VCaP (cell line): Measurements from ENCODE around the gene KAT6B.

Source experiments
- H3K27ac ChIP-seq: fragments of 450-650 bp; 2 replicates; pipeline ENCODE4 v1.5.1; 2017
- CTCF ChIP-seq: fragments of 450-650 bp; conservative IDR thresholded peaks from 2 replicates; pipeline ENCODE4 v1.5.1; 2017; ENCODE audit warnings: mild to moderate bottlenecking, moderate library complexity

The KAT6B gene

GRCh38 chr10:74982634-74982982 lies 156.2 kb downstream of the KAT6B start:
- TF ChIP-seq CTCF = no peak
- no peak overlapping the region for H3K27ac ChIP-seq

- H3K27ac ChIP-seq = no peak overlapping the region
- no peak for TF ChIP-seq CTCF
Observed at GRCh38 chr10:74983383-74983782, 157.0 kb downstream of the KAT6B start.

- TF ChIP-seq CTCF = no peak
- H3K27ac ChIP-seq = peak overlapping the region; percentile 80
Observed at GRCh38 chr10:74987339-74988053, 161.1 kb downstream of the KAT6B start.

- no peak for TF ChIP-seq CTCF
- peak overlapping the region; percentile 80 for H3K27ac ChIP-seq
Observed at GRCh38 chr10:74988054-74988775, 161.8 kb downstream of the KAT6B start.

- no peak for TF ChIP-seq CTCF
- H3K27ac ChIP-seq = peak overlapping the region; percentile 80
Observed at GRCh38 chr10:74988832-74989561, 162.6 kb downstream of the KAT6B start.

- TF ChIP-seq CTCF = peak; percentile 39
- no peak overlapping the region for H3K27ac ChIP-seq
Observed at GRCh38 chr10:74991435-74991834, 165.0 kb downstream of the KAT6B start.

- no peak overlapping the region for H3K27ac ChIP-seq
- no peak for TF ChIP-seq CTCF
Observed at GRCh38 chr10:74992068-74992467, 165.7 kb downstream of the KAT6B start.
